GM18519 (cell line): ENCODE data around the gene RRP9.

Source experiments
- ATAC-seq: cut with Tn5 transposase; IDR thresholded peaks from one replicate; pipeline ENCODE4 v1.9.1; 2021; ENCODE audit warnings: mild to moderate bottlenecking, moderate library complexity; ENCODE audit not compliant: unreplicated experiment, low FRiP score

The RRP9 gene

GRCh38 chr3:51971350-51971749 lies 29.6 kb upstream of the RRP9 start:
- ATAC-seq = no peak

- no peak for ATAC-seq
These were observed 29.0 kb upstream of the RRP9 start for GRCh38 chr3:51970606-51971300.

GRCh38 chr3:51969841-51970240 lies 28.1 kb upstream of the RRP9 start:
- ATAC-seq = no peak

- no peak for ATAC-seq
These were observed 27.4 kb upstream of the RRP9 start for GRCh38 chr3:51968883-51969678.

- ATAC-seq = no peak
These were observed 26.6 kb upstream of the RRP9 start for GRCh38 chr3:51968170-51968775.

- no peak for ATAC-seq
These were observed 25.9 kb upstream of the RRP9 start, which contains the start of gene PCBP4 for GRCh38 chr3:51967384-51968169. TSS of gene PCBP4 (minus strand) at chr3:51967454. CDS start at chr3:51961240, 6,214 bp downstream.

- no peak for ATAC-seq
These were observed 25.2 kb upstream of the RRP9 start for GRCh38 chr3:51966922-51967383.

GRCh38 chr3:51966486-51966885 lies 24.8 kb upstream of the RRP9 start:
- ATAC-seq = no peak

GRCh38 chr3:51966016-51966415 lies 24.3 kb upstream of the RRP9 start:
- ATAC-seq = no peak

GRCh38 chr3:51964521-51964920 lies 22.8 kb upstream of the RRP9 start:
- no peak for ATAC-seq

GRCh38 chr3:51963951-51964451 lies 22.3 kb upstream of the RRP9 start:
- ATAC-seq = no peak

- ATAC-seq = no peak
These were observed 21.3 kb upstream of the RRP9 start for GRCh38 chr3:51962854-51963530.

GRCh38 chr3:51961602-51962569 lies 20.2 kb upstream of the RRP9 start:
- no peak for ATAC-seq

GRCh38 chr3:51961011-51961410 lies 19.3 kb upstream of the RRP9 start:
- ATAC-seq = no peak

GRCh38 chr3:51960386-51960785 lies 18.7 kb upstream of the RRP9 start:
- no peak for ATAC-seq

- ATAC-seq = no peak
These were observed 17.9 kb upstream of the RRP9 start for GRCh38 chr3:51959651-51960050.

- ATAC-seq = no peak
These were observed 17.2 kb upstream of the RRP9 start for GRCh38 chr3:51958603-51959521.
